Fibroblast of villous mesenchyme (primary cell): ENCODE data around the gene BRD7. TPM values are rescaled to one million over a fixed set of nuclear protein-coding genes. Genes with fewer than 3 reads are reported as not detected.

Experiments used
- DNase-seq: peaks from one replicate; pipeline ENCODE4 v3.0.0-alpha.2; 2010; ENCODE audit warnings: low read depth
- H3K4me3 ChIP-seq: 2 replicates; pipeline ENCODE4 v1.5.1; 2011; ENCODE audit warnings: low read depth, mild to moderate bottlenecking, low read length
- CTCF ChIP-seq: IDR thresholded peaks from 2 replicates; pipeline ENCODE4 v1.5.1; 2012; ENCODE audit warnings: low read depth, mild to moderate bottlenecking, low read length; ENCODE audit not compliant: insufficient read depth
- small RNA-seq: library from RNA; depleted of rRNA; stranded (forward); fragments of <200 nt; gene quantifications from one replicate; pipeline ENCODE3, GENCODE V24; 2012
- total RNA-seq: library from RNA; depleted of rRNA; stranded (reverse); fragments of >200 nt; gene quantifications from 2 replicates; pipeline ENCODE4 v1.2.3, GENCODE V29; 2012

Gene BRD7
- total RNA-seq, 1 donor, result 31.5 TPM

- no peak for TF ChIP-seq CTCF
- no peak overlapping the region for H3K4me3 ChIP-seq
- DNase-seq, result no peak
These were observed 98.8 kb downstream of the BRD7 start for GRCh38 chr16:50269769-50270509.

- DNase-seq, result no peak
- no peak for TF ChIP-seq CTCF
- H3K4me3 ChIP-seq, result no peak overlapping the region
These were observed 99.6 kb downstream of the BRD7 start for GRCh38 chr16:50269061-50269705.

- TF ChIP-seq CTCF, result no peak
- no peak overlapping the region for H3K4me3 ChIP-seq
- no peak for DNase-seq
These were observed 100.4 kb downstream of the BRD7 start for GRCh38 chr16:50268352-50268751.

- no peak for DNase-seq
- H3K4me3 ChIP-seq, result no peak overlapping the region
- no peak for TF ChIP-seq CTCF
These were observed 101.1 kb downstream of the BRD7 start for GRCh38 chr16:50267651-50268050.

- TF ChIP-seq CTCF, result no peak
- no peak for DNase-seq
- peak overlapping the region; percentile 57 for H3K4me3 ChIP-seq
These were observed 101.6 kb downstream of the BRD7 start for GRCh38 chr16:50267151-50267631.

GRCh38 chr16:50266337-50267091 is 102.3 kb downstream of the BRD7 start, which contains the start of gene ADCY7:
TSS of gene ADCY7 (plus strand) at chr16:50266551. CDS start at chr16:50288180, 21,629 bp downstream.
- no peak for TF ChIP-seq CTCF
- H3K4me3 ChIP-seq, result peak within 1 kb of the TSS; percentile 57
- DNase-seq, result peak; percentile 89

Small RNAs within 50 kb of the gene (small RNA-seq; reads per million reads assigned to genes)
- gene MIR6771, result not detected

Other genes starting within 250 kb of the BRD7 start
- gene TENT4B, start 215.7 kb downstream of the BRD7 start, total RNA-seq, result 7.1 and 12.5 TPM in 2 replicates
- gene ADCY7, start 102.4 kb downstream of the BRD7 start, total RNA-seq, result 39.9 and 44.9 TPM in 2 replicates
- gene NKD1, start 179.4 kb upstream of the BRD7 start, total RNA-seq, result under 0.01 TPM in 1 of 2 replicates, not detected in the other